Activated T-cell treated with anti-CD3 and anti-CD28 coated beads, Interleukin-2, amount 50 U/mL, for 24 hours (primary cell): ENCODE measurements around the gene ZACN.

ENCODE experiments used
- DNase-seq: peaks from one replicate; pipeline ENCODE4 v3.0.0-alpha.2; 2020
- H3K27ac Mint-ChIP-seq: 2 replicates; pipeline ENCODE4 v1.8.0; 2020; ENCODE audit warnings: mild to moderate bottlenecking, mixed read lengths
- H3K27me3 Mint-ChIP-seq: 2 replicates; pipeline ENCODE4 v1.8.0; 2020; ENCODE audit warnings: mixed read lengths
- H3K36me3 Mint-ChIP-seq: 2 replicates; pipeline ENCODE4 v1.8.0; 2020; ENCODE audit warnings: low read depth, mixed read lengths
- H3K4me1 Mint-ChIP-seq: 2 replicates; pipeline ENCODE4 v1.8.0; 2020; ENCODE audit warnings: low read depth, mixed read lengths
- H3K4me3 Mint-ChIP-seq: 2 replicates; pipeline ENCODE4 v1.8.0; 2020; ENCODE audit warnings: mild to moderate bottlenecking, moderate library complexity, mixed read lengths
- H3K9me3 Mint-ChIP-seq: 2 replicates; pipeline ENCODE4 v1.8.0; 2020; ENCODE audit warnings: mixed read lengths

The ZACN gene

DNA sequence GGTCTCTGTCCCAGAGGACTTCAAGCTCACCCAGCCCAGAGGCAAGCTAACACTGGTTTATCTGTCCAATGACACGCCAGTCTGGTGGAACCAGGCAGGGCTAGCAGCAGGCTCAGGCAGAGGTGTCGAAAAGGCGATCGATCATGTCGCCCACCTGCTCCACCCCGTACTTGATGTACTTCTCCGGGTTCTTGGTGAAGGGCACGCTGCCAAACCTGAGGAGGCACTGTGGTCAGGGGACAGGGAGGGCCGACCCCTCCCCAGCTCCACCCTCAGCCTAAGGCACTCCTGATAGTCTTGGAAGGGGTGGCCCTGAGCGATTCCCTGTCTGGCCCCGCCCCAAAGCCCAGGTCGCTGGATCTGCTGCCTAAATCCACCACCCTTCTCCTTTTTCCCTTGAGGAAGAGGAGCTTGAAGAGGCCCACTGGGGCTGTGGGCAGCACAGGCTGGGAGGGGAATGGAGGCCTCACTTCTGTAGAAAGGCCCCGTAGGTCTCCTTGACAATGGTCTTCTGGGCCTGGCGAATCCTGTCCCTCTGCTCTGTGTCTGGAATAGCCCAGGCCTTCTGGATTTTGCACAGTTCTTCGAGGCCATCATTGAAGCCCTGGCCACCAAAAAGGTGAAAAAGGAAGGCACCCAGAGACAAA, 4.7 kb downstream of the ZACN start:
- Mint-ChIP-seq H3K9me3 (no peaks in the 10 kb centered on the region), H3K36me3 (peaks cover 62% of the 10 kb centered on the region), H3K4me1 (peaks cover 15% of the 10 kb centered on the region), H3K27me3 (peaks cover 9% of the 10 kb centered on the region), H3K4me3 (no peak overlapping the region), H3K27ac (peak overlapping the region; percentile 22)
- no peak for DNase-seq

DNA sequence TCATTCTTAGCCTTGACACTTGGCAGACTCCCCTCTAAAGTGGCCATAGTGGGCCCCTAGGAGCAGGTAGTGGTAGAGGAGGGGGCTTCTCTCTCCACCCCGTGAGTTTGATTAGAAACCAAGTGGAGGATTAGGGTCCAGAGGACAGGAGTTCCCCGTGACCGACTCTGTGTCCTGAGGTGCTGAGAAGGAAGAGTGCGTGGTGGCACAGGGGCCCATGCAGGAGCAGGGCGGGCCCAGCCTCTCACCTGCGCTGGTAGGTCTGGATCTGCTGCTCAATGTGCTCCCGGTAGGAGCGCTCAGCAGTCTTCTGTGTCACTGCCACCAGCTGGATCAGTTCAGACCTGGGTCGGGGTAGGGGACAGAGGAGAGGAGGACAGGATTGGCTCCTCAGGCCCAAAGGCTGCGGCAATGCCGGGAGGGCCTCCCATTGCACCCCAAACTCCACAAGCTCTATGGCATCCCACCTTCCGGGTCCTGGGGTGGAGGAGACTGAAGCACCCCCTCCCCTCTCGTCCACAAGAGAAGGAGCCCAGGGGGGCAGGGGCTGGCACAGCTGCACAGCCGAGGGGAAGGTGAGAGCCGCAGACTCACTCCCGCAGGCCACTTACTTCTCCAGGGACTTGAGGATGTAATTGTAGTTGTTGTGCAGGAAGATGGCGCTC, 6.2 kb downstream of the ZACN start:
- DNase-seq = no peak
- H3K4me3 Mint-ChIP-seq = no peak overlapping the region
- peaks cover 76% of the 10 kb centered on the region for H3K36me3 Mint-ChIP-seq
- H3K9me3 Mint-ChIP-seq = no peaks in the 10 kb centered on the region
- no peaks in the 10 kb centered on the region for H3K27me3 Mint-ChIP-seq
- H3K4me1 Mint-ChIP-seq = peaks cover 1% of the 10 kb centered on the region
- H3K27ac Mint-ChIP-seq = peak overlapping the region; percentile 0

DNA sequence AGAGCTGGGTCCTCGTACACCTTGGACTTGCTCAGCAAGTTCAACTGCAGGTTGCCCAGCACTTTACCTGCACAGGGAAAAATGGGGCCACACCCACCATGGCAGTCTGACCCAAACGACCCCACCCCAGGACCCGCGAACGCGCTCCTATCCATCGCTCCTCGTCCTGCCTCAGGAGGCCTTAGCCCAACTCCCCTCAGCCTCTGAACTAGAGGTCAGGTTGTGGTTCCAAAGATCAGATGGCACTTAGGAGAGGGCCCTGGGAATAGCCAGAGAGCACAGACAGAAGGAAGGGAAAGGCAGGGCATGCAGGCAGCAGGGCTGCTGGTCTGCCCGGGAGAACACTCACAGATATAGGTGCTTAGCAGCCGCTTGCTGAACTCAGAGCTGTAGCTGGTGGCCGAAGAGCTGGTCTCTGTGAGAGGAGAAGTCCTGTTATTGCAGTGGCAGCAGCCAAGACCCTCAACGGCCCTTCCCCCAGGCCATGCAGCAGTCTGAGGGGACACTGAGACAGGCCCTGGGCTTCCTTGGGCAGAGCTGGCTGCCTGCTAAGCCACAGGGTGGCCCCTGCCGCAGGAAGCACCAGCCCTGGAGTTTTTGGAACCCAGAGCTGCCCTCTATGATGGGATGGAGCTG, 6.9 kb downstream of the ZACN start:
- H3K4me1 Mint-ChIP-seq = no peaks in the 10 kb centered on the region
- no peaks in the 10 kb centered on the region for H3K27me3 Mint-ChIP-seq
- no peak overlapping the region for H3K4me3 Mint-ChIP-seq
- H3K27ac Mint-ChIP-seq = peak overlapping the region; percentile 26
- peaks cover 80% of the 10 kb centered on the region for H3K36me3 Mint-ChIP-seq
- H3K9me3 Mint-ChIP-seq = no peaks in the 10 kb centered on the region
- no peak for DNase-seq

DNA sequence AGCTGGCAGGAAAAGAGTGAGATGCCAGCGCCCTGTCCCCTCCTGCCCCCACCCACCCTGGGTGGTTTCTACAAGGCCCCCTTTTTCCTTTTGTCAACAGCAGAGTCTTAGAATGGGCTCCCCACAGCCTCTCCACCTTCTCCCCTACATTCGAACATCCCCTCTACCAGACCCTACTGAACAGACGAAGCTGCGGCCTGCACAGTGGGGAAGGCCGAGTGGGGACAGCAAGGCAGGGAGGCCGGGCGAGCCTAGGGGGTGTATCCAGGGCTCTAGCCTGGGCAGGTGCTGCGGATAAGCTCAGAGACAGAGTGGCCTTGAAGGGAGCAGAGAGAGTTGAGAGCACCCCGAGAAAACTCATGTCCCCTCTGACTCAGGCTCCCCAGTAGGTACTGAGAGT, 7.4 kb downstream of the ZACN start:
- no peak for DNase-seq
- Mint-ChIP-seq H3K27ac (no peak overlapping the region), H3K4me1 (no peaks in the 10 kb centered on the region), H3K27me3 (no peaks in the 10 kb centered on the region), H3K36me3 (peaks cover 84% of the 10 kb centered on the region), H3K4me3 (no peak overlapping the region), H3K9me3 (no peaks in the 10 kb centered on the region)

DNA sequence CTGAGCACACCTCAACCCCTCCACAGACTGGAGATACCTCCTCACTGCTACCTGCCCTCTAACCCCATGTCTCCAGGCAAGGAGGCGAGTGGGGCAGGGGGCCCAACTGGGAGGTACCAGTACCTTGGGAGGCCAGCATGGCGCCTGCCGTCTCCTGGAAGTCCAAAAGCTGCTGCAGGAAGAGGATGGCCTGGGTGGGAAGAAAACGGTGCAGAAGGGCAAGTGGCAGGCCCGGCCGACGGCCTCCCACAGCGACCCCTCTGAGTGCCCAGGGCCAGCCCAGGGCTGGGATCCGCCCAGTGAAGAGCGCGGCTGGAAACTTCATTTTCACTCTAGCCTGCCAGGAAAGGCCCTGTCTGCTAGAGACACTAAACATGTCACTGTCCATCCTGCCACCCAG, 8.5 kb downstream of the ZACN start:
- Mint-ChIP-seq H3K4me3 (no peak overlapping the region), H3K27me3 (no peaks in the 10 kb centered on the region), H3K36me3 (peaks cover 87% of the 10 kb centered on the region), H3K27ac (no peak overlapping the region), H3K9me3 (no peaks in the 10 kb centered on the region), H3K4me1 (no peaks in the 10 kb centered on the region)
- DNase-seq = no peak

DNA sequence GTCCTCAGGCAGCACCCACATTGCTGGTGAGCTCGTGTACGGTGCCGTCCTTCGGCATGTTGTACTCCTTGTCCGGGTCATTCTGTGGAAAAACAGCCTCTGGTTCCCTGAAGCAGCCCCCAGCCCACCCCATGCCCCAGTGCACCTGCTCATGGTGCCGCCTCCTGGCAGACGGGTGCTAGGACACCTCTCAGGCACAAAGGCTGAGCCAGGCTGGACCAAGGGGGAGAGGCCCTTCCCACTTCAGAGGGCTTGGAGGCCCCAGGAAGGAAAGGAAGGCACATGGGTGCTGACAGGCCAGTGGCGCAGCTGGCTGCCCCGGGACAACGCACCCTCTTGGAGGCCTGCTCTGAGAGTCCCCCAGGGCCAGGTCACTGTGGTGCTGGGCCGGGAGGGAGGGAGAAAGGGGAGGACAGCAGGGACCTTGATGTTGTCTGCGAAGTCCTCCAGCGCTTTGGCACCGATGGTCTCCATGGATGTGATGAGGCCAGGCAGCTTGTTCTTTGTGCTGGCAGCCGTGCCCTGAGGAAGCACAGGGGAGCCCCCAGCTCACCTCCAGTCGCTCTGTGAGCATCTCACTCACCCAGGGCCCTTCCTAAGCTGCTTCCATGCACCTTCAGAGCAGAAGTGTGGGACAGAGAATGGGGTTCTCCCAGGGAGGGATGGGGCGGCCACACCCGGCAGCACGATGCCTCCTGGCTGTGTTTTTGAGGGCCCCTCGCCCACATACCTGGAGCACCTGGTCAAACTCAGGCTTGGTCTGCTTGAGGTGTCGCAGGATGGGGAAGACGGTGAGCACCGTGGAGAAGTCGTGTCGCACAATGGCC, 9.3 kb downstream of the ZACN start:
- no peak overlapping the region for H3K4me3 Mint-ChIP-seq
- H3K27me3 Mint-ChIP-seq = no peaks in the 10 kb centered on the region
- H3K4me1 Mint-ChIP-seq = no peaks in the 10 kb centered on the region
- H3K27ac Mint-ChIP-seq = no peak overlapping the region
- H3K36me3 Mint-ChIP-seq = peaks cover 89% of the 10 kb centered on the region
- no peaks in the 10 kb centered on the region for H3K9me3 Mint-ChIP-seq
- DNase-seq = no peak

DNA sequence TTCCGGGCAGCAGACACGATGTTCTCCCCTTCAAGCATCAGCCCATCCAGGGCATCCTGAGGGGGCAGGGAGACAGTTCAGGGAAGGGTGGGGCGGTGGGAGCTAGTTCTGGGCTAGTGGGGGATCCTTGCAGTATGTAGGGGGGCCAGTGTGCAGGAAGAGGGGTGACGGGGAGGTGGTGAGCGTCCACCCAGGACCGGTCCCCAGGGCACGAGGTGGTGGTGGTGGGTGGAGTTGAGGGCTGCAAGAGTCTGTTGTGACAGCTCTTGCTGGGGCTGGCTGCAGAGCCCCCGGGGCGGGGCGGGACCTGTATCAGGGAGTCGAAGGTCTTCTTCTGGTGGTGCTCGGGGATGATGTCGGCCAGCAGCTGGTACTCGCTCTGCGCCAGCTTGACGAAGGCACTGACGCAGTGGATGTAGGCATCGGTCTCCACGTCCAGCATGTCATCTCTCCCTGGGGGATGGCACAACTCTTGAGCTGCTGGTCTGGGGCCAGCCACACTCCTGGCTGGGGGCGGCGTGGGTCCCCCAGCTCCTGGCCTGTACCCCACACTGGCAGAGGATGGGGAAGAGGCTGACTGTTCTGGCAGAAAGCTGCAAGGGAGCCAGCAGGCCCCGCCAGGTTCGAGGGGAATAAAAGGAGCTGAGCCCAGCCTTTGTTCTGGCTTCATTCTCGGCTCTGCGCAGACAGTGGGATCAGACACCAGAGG, 10.0 kb downstream of the ZACN start:
- H3K27ac Mint-ChIP-seq = no peak overlapping the region
- H3K4me3 Mint-ChIP-seq = no peak overlapping the region
- H3K4me1 Mint-ChIP-seq = no peaks in the 10 kb centered on the region
- no peaks in the 10 kb centered on the region for H3K27me3 Mint-ChIP-seq
- DNase-seq = no peak
- H3K9me3 Mint-ChIP-seq = no peaks in the 10 kb centered on the region
- H3K36me3 Mint-ChIP-seq = peaks cover 89% of the 10 kb centered on the region

DNA sequence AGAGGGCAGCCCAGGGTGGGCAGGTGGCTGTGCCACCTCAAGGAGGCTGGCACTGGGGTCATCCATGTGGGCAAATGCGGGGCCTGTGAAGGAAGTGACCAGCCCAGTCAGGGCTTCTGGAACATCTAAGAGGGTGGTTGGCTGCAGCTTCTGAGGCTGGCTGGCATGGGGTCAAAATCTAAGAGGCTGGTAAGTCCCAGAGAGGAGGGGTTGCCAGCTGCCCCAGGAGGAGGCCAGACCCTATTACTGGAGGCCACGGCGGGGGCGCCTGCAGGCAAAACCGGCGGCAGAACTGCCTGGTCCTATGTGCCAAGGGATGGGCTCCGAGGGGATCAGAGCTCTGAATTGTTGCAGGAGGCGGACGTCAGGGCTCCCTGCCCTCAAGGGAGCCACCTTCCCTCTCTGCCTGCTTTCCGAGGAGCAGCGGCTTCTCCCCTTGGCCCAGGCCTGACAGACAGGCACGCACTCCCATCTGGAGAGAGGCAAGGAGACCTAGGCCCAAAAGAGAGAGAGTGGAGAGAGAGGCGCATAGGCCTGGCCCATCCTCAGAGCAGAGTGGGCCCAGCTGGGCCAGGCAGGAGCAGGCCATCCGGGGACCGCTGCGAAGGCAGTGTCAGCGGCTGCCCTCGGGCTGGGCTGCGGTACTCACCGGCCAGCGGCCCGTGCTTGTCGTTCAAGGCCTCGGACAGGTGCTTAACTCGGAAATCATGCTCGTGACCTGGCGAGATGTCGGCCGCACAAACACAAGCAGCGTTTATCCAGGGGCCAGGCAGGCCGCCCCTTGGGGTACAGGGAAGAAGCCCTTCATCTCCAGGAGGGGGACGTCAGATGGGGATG, 10.9 kb downstream of the ZACN start:
- H3K36me3 Mint-ChIP-seq = peaks cover 89% of the 10 kb centered on the region
- no peaks in the 10 kb centered on the region for H3K9me3 Mint-ChIP-seq
- no peak overlapping the region for H3K27ac Mint-ChIP-seq
- H3K27me3 Mint-ChIP-seq = no peaks in the 10 kb centered on the region
- H3K4me1 Mint-ChIP-seq = no peaks in the 10 kb centered on the region
- no peak overlapping the region for H3K4me3 Mint-ChIP-seq
- no peak for DNase-seq

DNA sequence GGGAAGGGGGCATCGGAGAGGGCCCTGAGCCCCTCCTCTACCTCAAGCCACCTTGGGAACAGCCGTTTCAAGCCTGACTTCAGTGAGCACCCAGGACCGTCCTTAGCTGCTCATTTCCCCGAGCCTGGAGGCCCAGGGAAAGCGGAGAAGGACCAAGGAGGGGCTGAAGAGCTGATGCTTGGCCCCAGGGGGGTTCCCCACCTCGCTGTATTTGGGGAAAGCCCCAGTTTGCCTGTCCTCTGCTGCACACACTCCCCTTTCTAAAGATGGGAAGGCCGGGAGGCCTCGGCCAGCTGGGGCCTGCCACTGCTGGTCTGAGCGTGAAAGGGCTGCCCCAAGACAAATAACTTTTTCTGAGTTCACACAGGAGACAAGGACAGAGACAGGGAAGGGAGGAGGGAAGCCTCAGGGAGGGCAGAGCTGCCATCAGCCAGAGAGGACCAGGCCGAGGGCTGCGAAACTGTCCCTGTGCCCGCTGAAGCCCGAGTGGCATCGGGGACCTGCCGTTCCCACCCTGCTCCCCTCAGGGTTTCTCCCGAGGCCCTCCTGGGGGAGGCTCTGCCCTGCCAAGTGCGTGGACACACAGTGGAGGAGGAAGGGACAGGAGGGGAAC, 11.6 kb downstream of the ZACN start:
- DNase-seq = no peak
- Mint-ChIP-seq H3K36me3 (peaks cover 84% of the 10 kb centered on the region), H3K4me1 (no peaks in the 10 kb centered on the region), H3K9me3 (no peaks in the 10 kb centered on the region), H3K27me3 (no peaks in the 10 kb centered on the region), H3K4me3 (no peak overlapping the region), H3K27ac (no peak overlapping the region)

DNA sequence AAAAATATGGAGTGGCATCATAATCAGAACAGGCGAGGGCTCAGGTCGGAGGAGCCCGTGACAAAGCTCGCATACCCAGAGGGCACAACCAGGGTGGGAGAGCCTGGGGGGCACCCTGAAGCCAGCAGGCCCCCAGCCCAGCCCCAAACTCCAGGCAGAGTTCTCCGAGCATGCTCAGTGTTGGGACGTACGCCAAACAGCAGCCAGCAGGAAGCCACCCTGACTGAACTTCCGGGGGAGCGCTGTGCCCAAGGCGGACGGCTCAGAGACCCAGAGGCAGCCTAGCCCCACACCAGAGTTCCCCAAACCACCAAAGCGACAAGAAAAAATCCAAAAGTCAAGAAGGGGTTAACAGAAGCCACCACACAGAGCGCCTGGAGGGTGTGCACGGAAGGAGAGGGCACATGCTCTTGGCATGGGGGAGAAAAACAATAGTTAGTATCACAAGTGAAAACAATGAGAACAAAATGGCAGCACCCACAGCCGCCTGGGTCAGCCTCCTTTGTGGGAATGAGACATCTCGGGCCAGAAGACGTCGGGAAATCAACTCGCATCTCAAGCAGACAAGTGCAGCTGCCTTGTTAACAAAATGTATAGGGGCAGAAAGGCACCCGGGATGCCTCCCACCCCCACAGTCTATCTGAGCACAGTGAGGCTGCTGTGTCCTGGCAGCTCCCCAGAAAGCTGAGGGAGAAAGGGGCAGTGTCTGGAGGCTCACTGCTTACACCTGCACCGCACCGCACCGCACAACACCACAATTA, 12.7 kb downstream of the ZACN start:
- no peaks in the 10 kb centered on the region for H3K4me1 Mint-ChIP-seq
- peaks cover 81% of the 10 kb centered on the region for H3K36me3 Mint-ChIP-seq
- no peak for DNase-seq
- H3K27me3 Mint-ChIP-seq = no peaks in the 10 kb centered on the region
- H3K9me3 Mint-ChIP-seq = no peaks in the 10 kb centered on the region
- peak overlapping the region; percentile 13 for H3K4me3 Mint-ChIP-seq
- H3K27ac Mint-ChIP-seq = peak overlapping the region; percentile 51

DNA sequence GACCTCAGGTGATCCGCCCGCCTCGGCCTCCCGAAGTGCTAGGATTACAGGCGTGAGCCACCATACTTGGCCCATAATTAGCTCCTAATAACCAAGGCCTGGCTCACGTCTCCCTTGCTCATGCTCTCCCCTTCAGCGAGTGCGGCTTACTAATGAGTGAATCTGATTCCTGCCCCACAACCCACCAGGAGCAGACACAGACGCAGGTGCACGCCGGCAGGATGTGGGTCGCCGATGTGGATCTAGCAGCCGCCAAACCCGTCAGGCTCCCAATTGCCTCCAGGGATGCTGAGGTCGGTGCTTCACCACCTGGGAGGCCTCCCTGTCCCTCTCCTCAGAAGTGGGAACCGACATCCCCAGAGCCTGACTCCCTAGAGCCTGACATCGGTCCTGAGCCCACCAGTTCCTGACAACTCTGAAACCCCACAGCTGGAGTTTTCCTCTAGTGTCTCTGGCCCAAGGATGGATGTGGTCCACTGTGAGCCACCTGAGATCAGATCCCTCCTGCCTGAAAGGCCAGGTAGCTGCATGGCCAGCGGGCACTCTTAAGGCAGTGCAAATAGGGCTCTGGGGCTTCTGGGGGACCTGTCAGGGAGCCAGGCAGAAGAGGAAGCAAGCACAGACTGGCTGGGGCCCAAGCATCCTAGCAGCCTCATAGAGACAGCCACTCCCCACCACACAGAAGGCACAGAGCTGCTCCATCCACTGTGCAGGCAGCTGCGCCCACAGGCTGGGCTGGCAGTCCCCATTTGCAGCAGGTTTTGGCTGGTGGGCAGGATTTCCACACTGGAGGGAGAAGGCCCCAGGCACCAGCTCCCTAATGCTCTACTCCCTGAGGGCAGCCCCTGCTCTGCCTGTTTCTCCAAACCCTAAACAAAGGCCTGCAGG, 13.8 kb downstream of the ZACN start:
- Mint-ChIP-seq H3K4me3 (no peak overlapping the region), H3K27me3 (no peaks in the 10 kb centered on the region), H3K9me3 (no peaks in the 10 kb centered on the region), H3K4me1 (no peaks in the 10 kb centered on the region), H3K27ac (no peak overlapping the region), H3K36me3 (peaks cover 82% of the 10 kb centered on the region)
- no peak for DNase-seq

DNA sequence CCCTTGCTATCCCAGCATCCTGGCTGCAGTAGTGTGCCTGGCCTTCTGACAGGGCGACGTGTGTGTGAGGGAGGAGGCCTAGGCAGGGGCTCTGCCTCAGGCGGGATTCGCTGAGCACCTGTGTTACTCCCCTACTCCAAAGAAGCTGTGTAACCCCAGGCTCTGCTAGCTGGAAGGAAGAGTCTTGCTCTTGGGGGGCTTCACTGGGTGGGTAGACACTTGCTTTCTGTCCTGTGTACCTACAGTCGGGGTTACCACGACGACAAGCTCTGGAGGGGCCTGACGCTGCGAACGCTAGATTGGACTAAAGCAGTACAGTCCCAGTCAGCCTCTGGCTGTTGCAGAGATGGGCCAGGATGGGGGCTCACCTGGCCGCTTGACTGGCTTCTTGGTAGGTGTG, 15.1 kb downstream of the ZACN start:
- no peak for DNase-seq
- no peaks in the 10 kb centered on the region for H3K27me3 Mint-ChIP-seq
- H3K4me1 Mint-ChIP-seq = no peaks in the 10 kb centered on the region
- H3K4me3 Mint-ChIP-seq = no peak overlapping the region
- H3K9me3 Mint-ChIP-seq = no peaks in the 10 kb centered on the region
- H3K36me3 Mint-ChIP-seq = peaks cover 81% of the 10 kb centered on the region
- H3K27ac Mint-ChIP-seq = no peak overlapping the region
